NCI-H1417 (cell line): Measurements from ENCODE around the gene PAK1IP1.
"Not testable (repeated sequence)": the region's sequence is repeated elsewhere in the genome, so short reads cannot be mapped to it uniquely, and the experiment has no call there.

ENCODE experiments used
- DNase-seq, 3 experiments: peaks; one replicate each; lab custom pipeline; 2025; lab: John Stamatoyannopoulos, UW

PAK1IP1 gene

GRCh38 chr6:10692965-10693538 is 1.7 kb upstream of the PAK1IP1 start:
- DNase-seq: no peak

DNA sequence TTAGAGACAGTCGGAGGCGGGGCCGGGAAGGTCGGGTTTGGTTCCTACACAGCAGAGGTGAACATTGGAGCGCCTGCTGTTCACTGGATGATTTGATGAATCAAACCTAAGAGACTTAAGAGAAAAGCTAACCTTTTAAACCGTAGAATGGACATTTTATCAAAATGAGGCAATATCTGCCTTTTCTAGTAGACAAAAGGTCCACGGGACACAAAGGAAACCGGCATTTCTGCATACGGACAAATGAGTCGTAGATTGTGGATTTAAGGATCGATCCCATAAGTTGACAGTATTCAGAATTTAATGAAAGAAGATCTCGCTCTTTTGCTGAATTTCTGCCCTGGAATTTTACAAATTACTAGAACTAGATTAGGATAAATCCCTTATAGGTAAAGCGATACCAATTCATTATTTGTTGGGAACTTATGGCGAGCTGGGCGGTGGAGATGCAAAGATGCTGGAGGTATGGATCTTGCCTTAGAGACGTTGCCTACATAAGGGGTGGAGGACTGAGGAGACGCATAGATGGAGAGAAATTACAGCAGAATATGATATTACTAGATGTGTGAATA is 400 bp downstream of the PAK1IP1 start:
- DNase-seq: no peak

GRCh38 chr6:10696655-10697054 is 1.9 kb downstream of the PAK1IP1 start:
- no peak for DNase-seq

DNA sequence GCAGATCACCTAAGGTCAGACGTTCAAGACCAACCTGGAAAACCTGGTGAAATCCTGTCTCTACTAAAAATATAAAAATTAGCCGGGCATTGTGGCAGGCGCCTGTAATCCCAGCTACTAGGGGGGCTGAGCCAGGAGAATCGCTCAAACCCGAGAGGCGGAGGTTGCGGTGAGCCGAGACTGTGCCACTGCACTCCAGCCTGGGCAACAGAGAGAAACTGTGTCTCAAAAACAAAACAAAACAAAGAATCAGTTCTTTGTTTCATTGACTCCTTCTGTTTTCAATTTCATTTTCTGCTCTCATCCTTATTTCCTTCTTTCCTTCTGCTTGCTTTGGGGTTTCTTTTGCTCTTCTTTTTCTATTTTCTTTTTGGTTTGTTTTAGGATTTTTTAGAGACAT is 19.2 kb downstream of the PAK1IP1 start:
- no peak for DNase-seq

GRCh38 chr6:10719296-10719963 is 24.7 kb downstream of the PAK1IP1 start:
- DNase-seq: peak in 1 of 3 experiments; percentile 17

DNA sequence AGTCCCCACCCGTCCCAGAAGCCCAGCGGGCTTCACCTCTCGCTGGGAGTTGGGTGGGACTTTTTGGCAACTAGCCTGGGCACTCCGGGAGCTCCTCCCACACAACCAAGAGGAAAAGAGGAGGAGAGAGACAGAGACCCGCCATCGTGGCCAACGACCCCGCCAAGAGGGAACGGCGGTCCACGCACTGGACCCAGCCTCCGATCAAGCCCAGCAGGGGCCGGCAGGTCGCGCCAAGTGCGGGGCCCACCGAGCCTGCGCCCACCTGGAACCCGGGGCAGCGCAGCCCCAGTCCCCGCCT is 25.1 kb downstream of the PAK1IP1 start:
- peak in 1 of 3 experiments; percentile 29 for DNase-seq

- peak; percentile 41 to 47 (median 42) for DNase-seq
Observed at GRCh38 chr6:10720265-10720959, 25.6 kb downstream of the PAK1IP1 start.

DNA sequence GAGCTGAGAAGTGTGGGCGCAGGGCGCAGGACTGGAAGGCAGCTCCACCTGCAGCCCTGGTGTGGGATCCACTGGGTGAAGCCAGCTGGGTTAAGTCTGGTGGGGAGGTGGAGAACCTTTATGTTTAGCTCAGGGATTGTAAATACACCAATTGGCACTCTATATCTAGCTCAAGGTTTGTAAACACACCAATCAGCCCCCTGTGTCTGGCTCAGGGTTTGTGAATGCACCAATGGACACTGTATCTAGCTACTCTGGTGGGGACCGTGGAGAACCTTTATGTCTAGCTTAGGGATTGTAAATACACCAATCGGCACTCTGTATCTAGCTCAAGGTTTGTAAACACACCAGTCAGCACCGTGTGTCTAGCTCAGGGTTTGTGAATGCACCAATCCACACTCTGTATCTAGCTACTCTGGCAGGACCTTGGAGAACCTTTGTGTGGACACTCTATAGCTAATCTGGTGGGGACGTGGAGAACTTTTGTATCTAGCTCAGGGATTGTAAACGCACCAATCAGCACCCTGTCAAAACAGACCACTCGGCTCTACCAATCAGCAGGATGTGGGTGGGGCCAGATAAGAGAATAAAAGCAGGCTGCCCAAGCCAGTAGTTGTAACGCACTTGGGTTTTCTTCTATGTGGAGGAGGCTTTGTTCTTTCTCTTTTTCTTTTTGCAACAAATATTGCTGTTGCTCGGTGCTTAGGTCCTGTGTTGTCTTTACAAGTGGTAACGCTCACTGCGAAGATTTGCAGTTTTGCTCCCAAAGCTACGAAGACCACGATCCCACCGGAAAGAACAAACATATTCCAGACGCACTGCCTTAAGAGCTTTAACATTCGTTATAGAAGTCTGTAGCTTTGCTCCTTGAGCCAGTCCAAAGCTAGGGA is 26.4 kb downstream of the PAK1IP1 start:
- peak in 1 of 3 experiments; percentile 34 for DNase-seq

DNA sequence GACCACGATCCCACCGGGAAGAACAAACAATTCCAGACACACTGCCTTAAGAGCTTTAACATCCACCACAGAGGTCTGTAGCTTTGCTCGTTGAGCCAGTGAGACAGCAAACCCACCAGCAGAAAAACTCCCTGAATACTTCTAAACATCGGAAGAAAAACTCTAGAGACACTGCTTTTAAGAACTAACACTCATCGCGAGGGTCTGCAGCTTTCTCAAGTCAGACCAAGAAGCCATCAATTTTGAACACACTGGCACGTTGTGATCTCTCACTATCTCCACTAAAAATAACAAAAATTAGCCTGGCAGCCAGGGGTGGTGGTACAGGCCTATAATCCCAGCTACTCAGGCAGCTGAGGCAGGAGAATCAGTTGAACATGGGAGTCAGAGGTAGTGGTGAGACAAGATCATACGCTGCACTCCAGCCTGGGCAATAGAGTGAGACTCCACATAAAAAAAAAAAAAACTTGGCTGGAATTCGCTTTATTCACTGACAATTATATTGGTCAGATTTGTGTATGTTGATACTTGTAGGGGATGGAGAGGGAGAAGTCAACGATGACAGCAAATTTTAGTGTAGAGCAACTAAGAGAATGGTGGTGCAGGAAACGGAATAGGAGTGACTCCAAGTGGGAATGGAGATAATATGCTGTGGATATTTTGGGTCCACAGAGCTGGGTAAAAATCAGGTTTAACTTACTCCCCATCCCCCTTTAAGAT is 27.2 kb downstream of the PAK1IP1 start:
- DNase-seq: peak in 1 of 3 experiments; percentile 31

DNA sequence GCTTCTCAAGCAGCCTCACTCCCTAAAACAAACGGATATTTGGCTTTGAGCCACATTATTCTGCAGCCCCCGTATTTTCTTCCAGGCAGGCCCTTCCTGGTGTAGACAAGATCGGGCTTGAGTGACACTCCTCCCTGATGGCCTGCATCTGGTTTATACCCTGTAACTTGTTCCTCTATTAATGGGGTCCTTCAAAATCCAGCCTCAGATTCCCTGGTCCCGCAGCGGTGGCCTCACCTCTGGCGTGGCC is 27.7 kb downstream of the PAK1IP1 start:
- no peak for DNase-seq

GRCh38 chr6:10722820-10723566 is 28.2 kb downstream of the PAK1IP1 start, which contains the start of gene TMEM14C:
TMEM14C (plus strand) TSS chr6:10723070; CDS start chr6:10724614, 1,544 bp downstream.
- peak; percentile 96 to 97 (median 97) for DNase-seq

DNA sequence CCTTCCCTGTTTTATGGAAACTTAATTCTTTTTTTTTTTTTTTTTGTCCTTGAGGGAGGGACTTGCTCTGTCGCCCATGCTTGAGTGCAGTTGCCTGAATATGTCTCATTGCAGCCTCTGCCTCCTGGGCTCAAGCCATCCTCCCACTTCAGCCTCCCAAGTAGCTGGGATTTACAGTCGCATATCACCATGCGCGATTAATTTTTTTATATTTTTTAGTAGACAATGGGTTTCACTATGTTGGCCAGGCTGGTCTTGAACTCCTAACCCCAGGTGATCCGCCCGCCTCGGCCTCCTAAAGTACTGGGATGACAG is 28.8 kb downstream of the PAK1IP1 start:
- peak in 1 of 3 experiments; percentile 26 for DNase-seq

DNA sequence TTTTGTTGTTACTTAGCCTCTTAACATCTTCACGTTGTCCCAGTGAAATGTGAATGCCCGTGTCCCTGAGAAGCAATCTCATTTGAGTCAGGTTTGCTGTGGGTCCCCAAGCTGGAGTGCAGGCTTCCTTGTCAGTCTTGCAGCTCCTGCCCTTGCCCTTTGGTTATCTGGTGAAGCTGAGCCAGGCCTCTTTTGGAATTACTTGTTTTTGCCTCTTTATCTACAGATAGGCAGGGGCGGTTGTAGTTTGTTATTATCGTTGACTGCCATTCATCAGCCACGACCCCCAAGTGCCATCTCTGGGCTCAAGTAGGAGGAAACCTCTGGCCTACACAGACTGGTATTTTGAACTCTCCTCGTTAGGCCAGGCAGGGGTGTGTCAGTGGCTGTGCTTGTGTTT is 30.3 kb downstream of the PAK1IP1 start:
- DNase-seq: no peak

DNA sequence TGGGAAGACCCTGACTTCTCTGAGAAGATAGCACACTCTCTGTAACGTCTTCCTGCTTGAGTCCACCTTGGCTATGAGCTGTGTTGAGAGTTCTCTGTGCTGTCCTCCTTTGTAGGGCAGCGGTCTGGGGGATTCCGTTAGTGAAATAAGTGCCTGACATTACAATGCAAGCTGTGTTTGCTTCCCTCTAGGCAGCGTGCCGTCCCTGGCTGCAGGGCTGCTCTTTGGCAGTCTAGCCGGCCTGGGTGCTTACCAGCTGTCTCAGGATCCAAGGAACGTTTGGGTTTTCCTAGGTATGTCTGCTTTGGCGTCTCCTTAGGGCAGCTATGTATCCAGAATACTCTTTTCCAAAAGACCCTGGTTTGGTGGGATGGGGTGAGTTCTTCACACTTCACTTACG is 30.9 kb downstream of the PAK1IP1 start:
- DNase-seq: no peak

GRCh38 chr6:10730254-10730653 is 35.5 kb downstream of the PAK1IP1 start:
- DNase-seq: no peak

- peak in 1 of 3 experiments; percentile 50 for DNase-seq
Observed at GRCh38 chr6:10733151-10733715, 38.5 kb downstream of the PAK1IP1 start.

DNA sequence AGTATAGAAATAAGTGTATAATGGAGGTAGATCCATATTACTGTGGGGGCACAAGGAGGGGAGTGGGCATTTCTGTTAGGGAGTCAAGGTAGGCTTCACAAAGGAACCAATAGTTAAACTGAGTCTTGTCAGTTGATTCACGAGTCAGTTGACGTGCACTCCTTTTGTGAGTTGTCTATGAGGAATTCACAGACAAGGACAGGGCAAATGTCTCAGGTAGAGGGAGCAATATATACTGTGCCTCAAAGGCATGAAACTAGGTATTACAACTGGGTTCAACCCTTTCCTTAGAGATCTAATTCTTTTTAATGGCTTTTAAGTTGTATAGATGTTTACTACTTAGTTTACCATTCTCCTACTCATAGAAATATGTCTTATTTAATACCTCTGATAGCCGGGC is 39.1 kb downstream of the PAK1IP1 start:
- no peak for DNase-seq

DNA sequence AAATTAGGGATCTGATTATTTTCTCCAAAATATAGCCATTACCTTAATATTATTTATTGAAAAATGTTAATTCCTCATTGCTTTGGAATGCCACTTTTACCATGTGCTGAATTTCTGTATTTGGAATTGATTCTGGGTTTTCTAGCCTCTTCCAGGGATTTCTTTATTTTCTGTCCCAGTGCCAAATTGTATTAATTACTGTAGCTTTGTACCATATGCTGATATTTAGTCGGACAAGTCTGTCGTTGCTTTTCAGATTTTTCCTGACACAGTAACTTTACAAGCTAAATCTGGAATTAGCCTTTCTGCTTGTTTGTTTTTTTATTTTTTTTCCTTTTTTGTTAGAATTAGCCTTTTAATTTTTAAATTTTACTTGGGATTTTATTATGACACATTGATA is 42.0 kb downstream of the PAK1IP1 start:
- DNase-seq: no peak

DNA sequence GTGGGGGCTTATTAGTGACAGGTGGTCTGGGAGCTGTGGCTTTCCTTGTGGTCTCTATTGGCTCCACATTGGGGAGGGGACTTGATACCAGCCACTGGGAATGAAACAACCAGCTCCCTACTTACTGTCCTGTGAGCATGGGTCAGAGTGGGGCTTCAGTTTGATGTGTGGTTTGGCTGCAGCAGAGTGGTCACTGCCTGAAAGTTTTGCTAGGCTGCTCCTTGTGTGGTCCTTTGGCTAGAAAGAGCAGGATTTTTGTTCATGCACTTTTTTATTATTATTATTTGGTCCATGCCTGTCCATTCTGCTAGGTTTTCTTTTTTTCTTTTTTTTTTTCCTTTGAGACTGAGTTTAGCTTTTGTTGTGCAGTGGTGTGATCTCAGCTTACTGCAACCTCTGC is 45.3 kb downstream of the PAK1IP1 start:
- no peak for DNase-seq

DNA sequence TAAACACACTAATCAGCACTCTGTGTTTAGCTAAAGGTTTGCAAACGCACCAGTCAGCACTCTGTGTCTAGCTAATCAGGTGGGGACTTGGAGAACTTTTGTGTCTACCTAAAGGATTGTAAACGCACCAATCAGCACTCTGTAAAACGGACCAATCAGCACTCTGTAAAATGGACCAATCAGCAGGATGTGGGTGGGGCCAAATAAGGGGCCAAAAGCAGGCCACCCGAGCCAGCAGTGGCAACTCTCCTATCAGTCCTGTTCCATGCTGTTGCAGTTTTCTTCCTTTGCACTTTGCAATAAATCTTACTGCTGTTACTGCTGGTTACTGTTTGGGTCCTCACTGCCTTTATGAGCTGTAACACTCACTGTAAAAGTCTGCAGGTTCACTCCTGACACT is 46.9 kb downstream of the PAK1IP1 start:
- not testable (repeated sequence) for DNase-seq

GRCh38 chr6:10742251-10742650 is 47.5 kb downstream of the PAK1IP1 start:
- no peak for DNase-seq
